ENCODE data around the gene SNRPD1.
"Not testable (repeated sequence)": the region's sequence is repeated elsewhere in the genome, so short reads cannot be mapped to it uniquely, and the experiment has no call there.

The SNRPD1 gene

DNA sequence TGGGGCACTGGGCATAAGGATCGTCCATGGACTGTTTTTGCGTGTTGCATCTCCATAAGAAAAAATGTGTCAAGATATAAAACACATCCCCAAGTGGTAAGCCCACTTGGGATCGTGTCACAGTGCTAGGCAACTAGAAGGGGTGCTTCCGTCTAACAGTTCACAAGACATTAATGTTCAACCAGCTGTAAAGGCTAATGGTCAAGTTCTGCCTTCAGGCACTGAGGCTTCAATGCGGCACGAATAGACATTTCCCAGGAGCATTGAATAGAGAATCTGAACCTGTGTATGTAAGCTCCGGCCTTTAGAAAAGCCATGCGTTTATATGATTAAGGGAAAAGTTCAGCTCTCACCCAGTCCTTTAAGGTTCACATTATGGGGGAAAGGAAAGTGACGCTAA, 50.5 kb downstream of the SNRPD1 start:
- intact Hi-C loops (cut with micrococcal nuclease): no loop called here
- no peak overlapping the region for H3K4me3 Mint-ChIP-seq
- no peaks in the 10 kb centered on the region for H3K27me3 Mint-ChIP-seq
- peaks cover 68% of the 10 kb centered on the region for H3K36me3 Mint-ChIP-seq (ENCODE audit: low read depth)
- no peak overlapping the region for H3K27ac Mint-ChIP-seq
- H3K9me3 Mint-ChIP-seq: no peaks in the 10 kb centered on the region
- no peaks in the 10 kb centered on the region for H3K4me1 Mint-ChIP-seq (ENCODE audit: low read depth)

DNA sequence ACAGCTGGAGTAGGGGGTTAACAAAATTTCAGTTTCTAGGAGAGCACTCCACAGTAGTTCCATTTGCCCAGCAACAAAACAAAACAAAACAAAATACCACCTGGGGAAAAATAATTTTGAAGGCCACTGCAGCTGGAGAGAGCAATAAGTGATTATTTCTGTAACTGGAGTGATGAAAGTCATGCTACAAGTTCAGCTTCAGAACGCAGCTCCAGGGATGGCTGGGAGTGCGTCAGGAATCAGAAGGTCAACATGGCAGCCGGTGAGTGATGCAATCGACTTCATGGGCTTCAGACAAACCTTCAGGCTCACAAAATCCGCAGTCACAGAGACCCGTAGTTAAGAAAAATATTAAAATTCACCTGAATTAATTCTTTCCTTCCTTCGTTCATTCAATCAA, 51.5 kb downstream of the SNRPD1 start:
- H3K27ac Mint-ChIP-seq: no peak overlapping the region
- H3K9me3 Mint-ChIP-seq: no peaks in the 10 kb centered on the region
- H3K27me3 Mint-ChIP-seq: no peaks in the 10 kb centered on the region
- no peak overlapping the region for H3K4me3 Mint-ChIP-seq
- no peaks in the 10 kb centered on the region for H3K4me1 Mint-ChIP-seq (ENCODE audit: low read depth)
- peaks cover 61% of the 10 kb centered on the region for H3K36me3 Mint-ChIP-seq (ENCODE audit: low read depth)
- intact Hi-C loops (cut with micrococcal nuclease): no loop called here

DNA sequence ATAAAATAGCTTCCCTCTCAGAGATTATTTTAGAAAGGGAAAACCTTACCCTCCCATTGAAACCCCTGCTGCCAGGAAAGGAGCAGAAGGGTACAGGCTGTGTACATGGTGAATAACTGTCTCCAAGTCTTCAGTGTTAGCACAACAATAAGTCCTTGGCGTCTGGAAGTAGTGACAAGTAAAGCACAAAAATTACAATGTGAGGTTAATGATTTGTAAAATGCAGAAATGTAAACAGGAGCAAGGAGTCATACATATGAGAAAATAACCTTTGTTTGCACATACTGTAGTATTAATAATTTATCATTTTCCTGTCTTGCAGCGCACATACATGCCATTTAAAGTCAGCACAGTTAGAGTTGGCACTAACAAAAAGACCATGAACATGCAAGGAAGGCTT, 52.0 kb downstream of the SNRPD1 start:
- no peaks in the 10 kb centered on the region for H3K9me3 Mint-ChIP-seq
- H3K4me1 Mint-ChIP-seq (ENCODE audit: low read depth): no peaks in the 10 kb centered on the region
- H3K36me3 Mint-ChIP-seq (ENCODE audit: low read depth): peaks cover 56% of the 10 kb centered on the region
- no peaks in the 10 kb centered on the region for H3K27me3 Mint-ChIP-seq
- H3K27ac Mint-ChIP-seq: no peak overlapping the region
- H3K4me3 Mint-ChIP-seq: no peak overlapping the region
- intact Hi-C loops (cut with micrococcal nuclease): no loop called here

DNA sequence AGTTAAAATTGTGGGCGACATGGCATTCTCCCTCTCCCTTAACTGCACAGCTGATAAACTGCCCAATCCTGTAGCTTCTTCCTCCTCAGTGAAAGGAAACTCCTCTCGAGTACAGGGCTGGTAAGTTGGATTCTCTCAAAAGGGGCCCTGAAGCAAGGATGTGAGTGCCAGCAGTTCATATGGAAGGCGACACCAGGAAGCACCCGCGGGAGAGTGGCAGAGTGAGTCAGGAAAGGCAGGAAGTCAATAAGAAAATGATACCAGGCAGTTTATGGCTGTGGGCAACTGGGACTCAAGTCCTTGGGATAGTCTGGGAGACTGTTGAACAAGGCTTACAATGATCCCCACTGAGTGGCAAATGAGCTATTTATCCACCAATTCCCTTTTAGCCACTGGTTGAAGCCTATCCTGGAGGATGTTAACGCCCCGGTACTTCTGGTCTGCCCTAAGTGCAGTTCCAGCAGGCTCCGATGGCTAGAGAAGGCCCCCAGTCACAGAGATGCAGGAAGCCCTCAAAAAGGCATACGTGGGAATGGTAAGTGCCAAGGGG, 57.7 kb downstream of the SNRPD1 start:
- Mint-ChIP-seq H3K4me3 (no peak overlapping the region), H3K27ac (peak overlapping the region; percentile 12), H3K4me1 (ENCODE audit: low read depth) (no peaks in the 10 kb centered on the region), H3K36me3 (ENCODE audit: low read depth) (peaks cover 51% of the 10 kb centered on the region), H3K27me3 (no peaks in the 10 kb centered on the region), H3K9me3 (no peaks in the 10 kb centered on the region)
- intact Hi-C loops (cut with micrococcal nuclease): no loop called here

DNA sequence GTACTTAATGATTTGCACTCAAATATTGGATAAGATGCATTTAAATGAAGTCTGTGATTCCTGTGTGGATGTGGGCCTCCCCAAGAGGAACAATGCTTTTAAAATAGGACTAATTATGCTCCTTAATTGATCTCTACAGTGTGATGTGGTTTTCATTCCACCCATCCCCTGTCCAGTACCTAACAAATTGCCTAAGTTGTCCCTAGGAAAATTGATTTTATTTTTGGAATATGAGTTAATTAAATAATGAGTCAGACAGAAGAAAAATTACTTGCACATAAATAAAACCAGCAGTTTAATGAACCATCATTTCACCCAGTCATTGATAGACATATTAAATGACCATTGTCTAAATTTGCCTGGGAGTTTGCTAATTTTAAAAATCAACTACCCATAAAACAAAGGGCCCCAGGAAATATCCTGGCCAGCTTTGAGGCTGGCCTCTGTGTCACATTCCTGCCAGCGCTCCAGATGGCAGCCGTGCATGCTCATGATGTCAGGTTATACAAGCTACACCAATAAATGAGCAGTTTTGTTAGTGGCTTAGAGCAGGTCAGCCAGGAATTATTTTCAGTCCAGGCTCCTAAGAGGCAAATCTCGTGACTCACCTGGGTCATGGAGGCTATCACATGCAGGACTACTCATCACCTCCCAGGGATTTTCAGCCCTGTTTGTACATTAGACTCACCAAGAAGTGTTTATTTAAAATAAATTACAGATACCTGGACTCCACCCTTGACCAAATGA, 60.6 kb downstream of the SNRPD1 start:
- no peaks in the 10 kb centered on the region for H3K9me3 Mint-ChIP-seq
- H3K4me3 Mint-ChIP-seq: no peak overlapping the region
- intact Hi-C loops (cut with micrococcal nuclease): no loop called here
- no peaks in the 10 kb centered on the region for H3K27me3 Mint-ChIP-seq
- no peak overlapping the region for H3K27ac Mint-ChIP-seq
- H3K4me1 Mint-ChIP-seq (ENCODE audit: low read depth): no peaks in the 10 kb centered on the region
- H3K36me3 Mint-ChIP-seq (ENCODE audit: low read depth): peaks cover 41% of the 10 kb centered on the region

DNA sequence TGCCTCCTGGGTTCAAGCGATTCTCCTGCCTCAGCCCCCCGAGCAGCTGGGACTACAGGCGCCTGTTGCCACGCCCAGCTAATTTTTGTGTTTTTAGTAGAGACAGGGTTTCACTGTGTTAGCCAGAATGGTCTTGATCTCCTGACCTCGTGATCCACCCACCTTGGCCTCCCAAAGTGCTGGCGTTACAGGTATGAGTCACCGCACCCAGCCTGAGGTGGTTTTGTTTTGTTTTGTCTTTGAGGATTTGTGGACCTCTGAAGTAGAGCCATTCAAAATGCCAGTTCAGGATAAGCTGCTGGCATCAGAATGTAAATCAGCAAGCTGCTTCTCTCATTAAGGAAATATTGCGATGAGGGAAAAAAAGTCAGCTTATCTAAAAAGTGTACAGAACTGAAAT, 63.2 kb downstream of the SNRPD1 start:
- H3K27me3 Mint-ChIP-seq; intact Hi-C loops (cut with micrococcal nuclease); H3K27ac Mint-ChIP-seq; H3K4me1 Mint-ChIP-seq (ENCODE audit: low read depth); H3K9me3 Mint-ChIP-seq; H3K4me3 Mint-ChIP-seq: not testable (repeated sequence)
- peaks cover 38% of the 10 kb centered on the region for H3K36me3 Mint-ChIP-seq (ENCODE audit: low read depth)

DNA sequence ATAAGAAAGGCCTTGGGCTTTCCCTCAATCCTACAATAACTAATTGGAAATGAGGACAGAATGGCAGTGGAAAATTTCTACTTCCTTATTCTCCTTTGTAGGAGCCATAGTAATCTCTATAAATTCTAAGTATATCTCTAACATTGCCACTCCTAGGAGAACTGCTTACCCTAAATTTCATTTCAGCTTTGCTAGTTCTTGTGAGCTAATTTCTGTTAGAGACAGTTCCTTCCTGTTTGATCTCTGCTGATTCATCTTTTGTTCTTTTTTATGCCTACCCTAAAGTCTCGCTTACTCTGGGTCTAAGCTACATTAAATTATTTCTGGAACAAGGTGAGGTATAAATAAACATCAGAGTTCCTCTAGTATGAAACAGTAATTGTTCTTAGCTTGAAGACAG, 66.7 kb downstream of the SNRPD1 start:
- intact Hi-C loops (cut with micrococcal nuclease): no loop called here
- no peaks in the 10 kb centered on the region for H3K27me3 Mint-ChIP-seq
- no peaks in the 10 kb centered on the region for H3K4me1 Mint-ChIP-seq (ENCODE audit: low read depth)
- no peaks in the 10 kb centered on the region for H3K9me3 Mint-ChIP-seq
- H3K4me3 Mint-ChIP-seq: no peak overlapping the region
- peak overlapping the region; percentile 61 for H3K27ac Mint-ChIP-seq
- H3K36me3 Mint-ChIP-seq (ENCODE audit: low read depth): peaks cover 17% of the 10 kb centered on the region

DNA sequence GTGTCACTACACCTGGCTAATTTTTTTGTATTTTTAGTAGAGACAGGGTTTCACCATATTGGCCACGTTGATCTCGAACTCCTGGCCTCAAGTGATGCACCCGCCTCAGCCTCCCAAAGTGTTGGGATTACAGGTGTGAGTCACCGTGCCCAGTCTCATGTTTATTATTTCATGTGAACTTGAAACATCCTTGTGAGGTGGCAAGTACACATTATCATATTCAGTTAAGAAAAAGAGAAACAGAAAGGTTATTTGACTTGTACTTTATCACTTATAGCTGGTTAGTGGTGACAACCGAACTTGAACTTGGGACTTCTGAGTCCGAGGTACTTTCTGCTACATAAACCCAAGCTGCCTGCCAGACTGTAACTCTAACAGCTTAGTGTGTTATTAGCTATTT, 68.0 kb downstream of the SNRPD1 start:
- Mint-ChIP-seq H3K4me3 (no peak overlapping the region), H3K27ac (no peak overlapping the region), H3K36me3 (ENCODE audit: low read depth) (peaks cover 22% of the 10 kb centered on the region), H3K9me3 (no peaks in the 10 kb centered on the region), H3K27me3 (no peaks in the 10 kb centered on the region), H3K4me1 (ENCODE audit: low read depth) (no peaks in the 10 kb centered on the region)
- intact Hi-C loops (cut with micrococcal nuclease): no loop called here

DNA sequence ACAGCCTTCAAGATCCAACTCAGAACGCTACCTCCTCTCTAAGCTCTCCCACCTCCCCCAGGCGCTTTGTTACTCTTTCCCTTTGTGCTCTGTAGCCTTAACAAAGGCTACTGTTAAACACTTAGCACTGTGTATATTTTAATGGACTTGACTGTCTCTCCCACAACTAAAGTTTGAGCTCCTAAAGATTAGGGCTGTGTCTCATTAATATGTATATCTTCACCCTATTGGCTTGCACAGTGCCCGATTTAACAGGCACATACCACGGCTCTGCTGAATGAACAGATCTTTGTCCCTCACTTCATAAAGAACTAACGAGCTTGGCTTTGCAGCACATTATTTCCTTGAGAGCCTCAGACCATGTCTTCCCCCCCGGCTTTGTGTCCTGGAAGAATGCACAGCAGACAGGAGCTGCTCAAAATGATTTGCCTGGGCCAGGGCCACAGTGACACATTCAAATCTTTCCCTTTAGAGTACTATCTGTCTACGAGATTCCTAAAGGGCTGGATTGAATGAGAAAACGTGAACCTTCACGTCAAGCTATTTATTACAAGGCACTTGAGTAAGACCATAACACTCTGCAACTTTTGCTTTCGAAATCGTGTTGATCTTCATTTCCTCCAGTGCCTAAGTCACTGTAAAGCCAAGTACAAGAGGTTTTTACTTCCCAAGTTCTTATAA, 70.4 kb downstream of the SNRPD1 start:
- Mint-ChIP-seq H3K36me3 (ENCODE audit: low read depth) (peaks cover 20% of the 10 kb centered on the region), H3K9me3 (no peaks in the 10 kb centered on the region), H3K27ac (no peak overlapping the region), H3K27me3 (no peaks in the 10 kb centered on the region), H3K4me1 (ENCODE audit: low read depth) (peaks cover 12% of the 10 kb centered on the region), H3K4me3 (no peak overlapping the region)
- intact Hi-C loops (cut with micrococcal nuclease): no loop called here
